Measurements from ENCODE around the gene METTL26.
A peak's percentile ranks its signal among the peaks of the same experiment; 100 is the strongest.

METTL26 gene

DNA sequence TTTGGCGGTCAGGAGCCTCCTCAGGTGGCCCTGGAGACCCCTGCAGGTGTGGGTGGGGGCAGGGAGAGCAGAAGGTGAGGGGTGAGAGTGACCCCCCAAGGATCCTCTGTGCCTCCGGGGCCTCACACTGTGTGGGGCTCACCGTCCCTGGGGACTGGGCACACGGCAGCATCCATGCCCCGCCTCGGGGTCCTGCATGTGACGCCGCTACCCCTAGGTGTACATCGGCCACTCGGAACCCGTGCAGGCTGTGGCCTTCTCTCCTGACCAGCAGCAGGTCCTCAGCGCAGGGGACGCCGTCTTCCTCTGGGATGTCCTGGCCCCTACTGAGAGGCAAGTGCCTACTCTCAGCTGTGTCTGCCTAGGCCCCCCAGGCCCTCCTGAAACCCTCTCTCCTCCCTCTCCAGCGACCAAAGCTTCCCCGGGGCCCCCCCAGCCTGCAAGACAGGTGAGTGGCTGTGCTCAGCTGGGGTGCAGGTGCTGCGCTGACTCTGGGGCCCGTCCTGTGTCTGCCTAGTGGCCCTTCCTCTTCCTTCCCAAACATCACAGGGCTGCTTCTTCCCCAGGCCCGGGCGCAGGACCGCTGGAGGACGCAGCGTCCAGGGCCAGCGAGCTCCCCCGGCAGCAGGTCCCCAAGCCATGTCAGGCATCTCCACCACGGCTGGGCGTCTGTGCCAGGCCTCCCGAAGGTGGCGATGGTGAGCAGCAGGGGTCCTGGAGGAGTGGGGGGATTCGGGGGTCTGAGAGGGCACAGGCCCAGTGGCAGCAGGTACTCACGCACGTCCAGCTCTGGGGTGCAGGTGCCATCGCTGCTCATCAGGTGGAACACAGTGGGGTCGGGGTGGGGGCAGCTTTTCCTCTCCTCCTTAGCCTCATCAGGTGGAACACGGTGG lies 22.8 kb upstream of the METTL26 start:
- DNase-seq = no peak

DNA sequence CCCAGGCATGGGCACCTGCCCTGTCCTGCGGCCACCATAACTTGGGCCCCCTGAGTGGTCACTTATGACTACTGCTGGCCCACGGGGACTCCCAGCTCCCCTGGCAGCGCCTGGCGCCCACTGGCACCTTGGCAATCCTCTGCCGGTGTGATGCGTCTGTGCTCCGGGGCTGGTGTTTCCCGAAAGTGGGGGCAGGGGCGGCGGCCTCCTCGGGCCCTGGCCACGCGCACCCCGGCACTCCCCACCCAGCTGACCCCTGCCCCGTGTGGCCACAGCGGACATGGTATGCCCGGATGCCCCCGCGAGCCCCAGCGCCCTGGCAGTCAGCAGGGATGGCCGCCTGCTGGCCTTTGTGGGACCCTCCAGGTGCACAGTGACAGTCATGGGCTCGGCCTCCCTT lies 21.4 kb upstream of the METTL26 start:
- DNase-seq = no peak

DNA sequence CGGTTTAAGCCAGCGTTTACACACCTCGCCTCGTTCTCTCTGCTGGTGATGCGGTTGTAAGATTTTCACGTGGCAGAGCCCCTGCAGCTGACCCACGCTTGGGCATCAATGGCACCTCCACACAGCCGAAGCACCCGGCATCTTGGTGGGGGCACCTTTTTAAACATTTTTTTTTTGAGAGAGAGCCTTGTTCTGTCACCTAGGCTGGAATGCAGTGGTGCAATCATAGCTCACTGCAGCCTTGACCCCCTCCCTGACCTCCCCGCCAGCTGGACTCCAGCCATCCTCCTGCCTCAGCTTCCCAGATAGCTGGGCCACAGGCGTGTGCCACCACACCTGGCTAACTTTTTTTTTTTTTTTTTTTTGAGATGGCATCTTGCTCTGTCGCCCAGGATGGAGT lies 17.9 kb upstream of the METTL26 start:
- no peak for DNase-seq

DNA sequence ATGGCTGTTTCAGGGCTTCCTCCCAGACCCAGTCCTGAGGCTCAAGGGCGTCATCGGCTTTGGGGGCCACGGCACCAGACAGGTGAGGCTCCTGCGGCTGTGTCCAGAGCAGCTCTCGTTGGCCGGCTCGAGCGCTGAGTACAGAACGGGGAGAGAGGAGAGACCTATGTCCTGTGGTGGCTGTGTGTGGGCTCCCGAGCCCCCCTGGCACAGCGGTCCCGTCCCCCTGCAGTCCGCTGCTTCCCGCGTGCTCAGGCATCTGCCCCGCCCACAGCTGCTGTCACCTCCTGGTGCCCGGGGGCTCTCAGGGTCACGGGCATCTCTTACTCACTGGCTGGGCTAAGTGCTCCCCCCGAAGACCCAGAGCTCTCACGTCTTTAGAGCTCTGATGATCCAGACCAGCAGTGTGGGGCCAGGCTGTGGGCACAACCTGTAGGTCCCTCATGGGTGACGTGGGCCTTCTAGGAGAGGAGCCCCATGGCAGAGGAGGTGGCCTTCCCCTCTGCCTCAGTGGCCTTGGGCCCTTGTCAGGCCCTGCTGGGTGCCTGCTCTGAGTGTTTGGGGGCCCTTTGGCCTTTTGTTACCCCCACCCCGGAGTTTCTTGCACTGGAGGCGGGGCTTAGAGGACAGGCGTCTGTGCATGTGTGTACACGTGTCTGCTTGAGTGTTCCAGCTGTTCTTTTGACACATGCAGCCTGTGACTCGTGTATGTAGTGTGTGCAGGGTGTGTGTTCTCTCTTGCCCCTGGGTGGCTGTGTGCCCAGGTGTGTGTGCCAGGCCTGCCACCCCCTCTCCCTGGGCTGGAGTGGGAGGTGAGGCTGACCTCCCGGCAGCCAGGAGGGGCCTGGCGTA lies 16.6 kb upstream of the METTL26 start:
- DNase-seq = no peak

DNA sequence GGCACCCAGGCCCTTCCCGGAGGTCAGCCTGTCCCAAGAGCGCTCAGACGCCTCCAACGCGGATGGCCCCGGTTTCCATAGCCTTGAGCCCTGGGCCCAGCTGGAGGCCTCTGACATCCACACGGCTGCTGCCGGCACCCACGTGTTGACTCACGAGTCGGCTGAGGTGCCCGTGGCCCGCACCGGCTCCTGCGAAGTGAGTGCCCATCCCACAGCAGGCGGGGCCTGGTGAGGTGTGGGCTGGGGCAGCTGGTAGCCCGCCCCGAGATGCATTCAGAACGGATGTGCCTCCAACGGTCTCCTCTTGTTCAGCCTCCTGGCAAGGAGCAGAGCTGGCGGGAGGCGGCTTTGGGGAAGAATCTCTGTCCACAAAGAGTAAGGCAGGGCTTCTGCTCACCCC lies 15.7 kb upstream of the METTL26 start:
- DNase-seq = no peak

DNA sequence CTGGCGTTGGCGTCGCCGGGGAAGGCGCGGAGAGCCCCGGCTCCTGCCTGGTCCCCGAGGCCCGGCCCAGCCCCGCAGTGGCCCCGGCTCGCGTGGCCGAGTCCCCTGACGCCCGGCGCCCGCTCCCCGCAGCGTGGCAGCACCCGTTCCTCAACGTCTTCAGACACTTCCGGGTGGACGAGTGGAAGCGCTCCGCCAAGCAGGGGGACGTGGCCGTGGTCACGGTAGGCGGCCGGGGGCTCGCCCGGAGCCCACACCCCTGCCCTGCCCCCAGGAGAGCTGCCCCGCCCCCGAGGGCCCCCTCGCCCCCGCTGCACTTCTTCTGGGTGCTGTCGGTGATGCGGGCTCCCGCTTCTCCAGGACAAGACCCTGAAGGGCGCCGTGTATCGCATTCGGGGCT lies 13.5 kb upstream of the METTL26 start:
- DNase-seq = no peak

DNA sequence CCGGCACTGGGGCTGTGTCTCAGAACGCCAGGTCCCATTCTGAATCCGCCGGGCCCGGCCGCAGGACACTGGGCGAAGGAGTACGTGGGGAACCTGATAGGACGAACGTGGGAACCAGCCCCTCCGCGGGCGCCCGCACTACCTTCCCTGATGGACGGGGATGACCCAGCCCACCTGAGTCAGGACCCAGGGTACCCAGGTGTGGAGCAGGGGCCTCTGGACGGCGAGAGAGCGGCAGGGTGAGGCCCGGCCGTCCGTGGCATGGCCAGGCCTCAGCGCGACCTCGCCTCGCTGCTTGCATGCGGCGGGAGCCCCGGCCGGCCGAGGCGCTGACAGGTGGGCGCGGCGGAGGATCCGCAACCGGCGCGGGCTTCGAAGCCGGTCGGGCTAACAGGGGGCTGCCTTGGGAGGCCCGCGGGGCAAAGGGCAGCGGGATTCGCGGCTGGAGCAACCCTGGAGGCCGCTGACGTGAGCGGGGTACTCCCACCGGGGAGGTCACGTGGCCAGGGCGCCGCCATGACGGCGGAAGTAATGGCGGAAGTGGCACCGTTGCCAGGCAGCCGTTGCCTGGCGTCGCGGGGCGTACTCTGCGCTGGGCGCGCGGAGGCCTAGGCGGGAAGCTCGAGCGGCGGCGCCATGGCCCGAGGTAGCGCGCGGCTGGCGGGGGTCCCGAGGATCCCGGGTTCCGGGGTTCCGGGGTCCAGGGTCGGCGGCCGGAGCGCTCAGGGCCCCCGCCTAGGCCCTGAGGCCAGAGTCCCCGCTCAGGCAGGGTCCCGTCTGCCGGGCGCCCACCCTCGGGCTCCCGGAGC lies 12.9 kb upstream of the METTL26 start, which contains the start of gene WDR90:
WDR90 (plus strand) TSS at position 585 of the 809 bp plus-strand sequence; CDS start at position 637, 52 bp downstream.
- peak; percentile 84 for DNase-seq

DNA sequence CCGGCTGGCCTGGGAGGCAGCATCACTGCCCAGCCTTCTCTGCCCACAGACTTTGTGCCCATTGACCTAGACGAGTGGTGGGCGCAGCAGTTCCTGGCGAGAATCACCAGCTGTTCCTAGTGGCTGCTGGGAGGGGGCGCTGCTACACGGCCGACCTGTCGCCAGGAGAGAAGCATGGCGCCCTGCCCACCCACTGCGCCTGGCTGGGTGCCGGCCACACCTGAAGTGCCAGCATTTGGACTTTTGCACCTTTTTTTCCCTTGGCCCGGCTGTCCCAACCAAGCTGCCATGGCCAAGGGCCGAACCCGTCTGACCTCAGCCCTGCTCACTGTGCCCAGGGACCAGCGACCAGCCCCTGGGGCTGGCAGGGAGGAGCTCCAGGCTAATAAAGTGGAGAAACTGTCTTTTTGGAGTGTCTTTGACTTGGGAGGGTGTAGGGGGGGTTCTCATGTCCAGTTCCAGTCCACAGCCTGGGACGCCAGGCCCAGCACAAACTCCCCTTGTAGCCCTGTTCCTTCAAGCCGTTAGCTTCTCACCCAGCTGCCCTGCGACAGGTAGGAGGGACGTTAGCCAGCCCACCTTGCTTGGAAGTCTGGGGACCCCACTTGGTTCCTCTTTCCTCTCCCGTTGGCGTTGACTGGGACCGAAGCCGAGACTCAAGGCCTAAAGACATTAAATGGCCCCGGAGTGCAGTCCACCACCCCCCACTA lies 12.1 kb upstream of the METTL26 start:
- DNase-seq = peak; percentile 67

DNA sequence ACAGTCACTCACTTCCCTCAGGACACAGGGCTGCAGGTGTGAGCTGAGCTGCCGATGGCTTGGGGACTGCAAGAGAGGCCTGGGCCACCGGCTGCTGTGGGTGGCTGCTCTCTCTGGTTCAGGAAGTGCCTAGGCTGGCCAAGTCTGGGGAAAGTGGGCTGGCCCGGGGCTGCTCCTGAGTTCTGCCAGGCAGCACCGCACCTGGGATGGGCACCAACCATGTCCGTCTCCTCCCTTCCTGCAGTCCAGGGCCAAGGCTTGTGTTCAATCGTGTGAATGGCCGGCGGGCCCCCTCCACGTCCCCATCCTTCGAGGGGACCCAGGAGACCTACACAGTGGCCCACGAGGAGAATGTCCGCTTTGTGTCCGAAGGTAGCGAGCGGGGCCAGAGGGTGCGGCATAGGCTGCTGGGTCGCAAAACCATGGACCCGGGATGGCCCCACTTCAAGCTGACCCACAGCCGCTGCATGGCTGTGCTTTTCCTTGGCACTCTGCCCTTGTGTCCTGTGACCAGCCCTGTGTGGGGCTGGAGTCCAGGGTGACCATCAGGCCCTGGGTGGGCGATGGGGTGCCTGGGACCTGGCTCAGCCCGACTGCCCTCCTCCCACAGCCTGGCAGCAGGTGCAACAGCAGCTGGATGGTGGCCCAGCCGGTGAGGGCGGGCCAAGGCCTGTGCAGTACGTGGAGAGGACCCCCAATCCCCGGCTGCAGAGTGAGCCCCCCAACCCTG lies 11.2 kb upstream of the METTL26 start:
- DNase-seq = no peak

DNA sequence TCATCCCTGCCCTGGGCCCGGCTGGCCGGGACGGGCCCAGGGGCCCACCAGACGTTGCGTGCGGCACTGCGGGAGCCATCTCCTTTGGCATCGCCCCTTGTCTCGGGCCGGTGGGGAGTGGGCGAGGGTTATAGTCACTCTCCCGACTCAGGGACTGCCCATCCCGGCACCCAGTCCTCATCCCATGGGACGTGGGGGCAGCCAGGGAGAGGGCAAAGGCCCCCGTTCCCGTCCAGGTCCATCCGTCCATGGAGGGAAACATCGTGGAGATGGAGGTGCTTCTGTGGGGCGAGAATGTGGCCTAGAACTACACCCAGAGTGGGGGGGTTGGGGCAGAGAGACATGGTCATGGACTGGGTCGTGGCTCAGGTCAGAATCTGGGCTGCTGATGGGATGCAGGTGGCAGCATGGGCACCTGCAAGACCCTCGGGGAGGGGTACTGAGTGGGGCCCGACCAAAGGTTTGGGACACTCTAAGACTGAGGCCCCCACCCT lies 10.6 kb upstream of the METTL26 start:
- DNase-seq = no peak

DNA sequence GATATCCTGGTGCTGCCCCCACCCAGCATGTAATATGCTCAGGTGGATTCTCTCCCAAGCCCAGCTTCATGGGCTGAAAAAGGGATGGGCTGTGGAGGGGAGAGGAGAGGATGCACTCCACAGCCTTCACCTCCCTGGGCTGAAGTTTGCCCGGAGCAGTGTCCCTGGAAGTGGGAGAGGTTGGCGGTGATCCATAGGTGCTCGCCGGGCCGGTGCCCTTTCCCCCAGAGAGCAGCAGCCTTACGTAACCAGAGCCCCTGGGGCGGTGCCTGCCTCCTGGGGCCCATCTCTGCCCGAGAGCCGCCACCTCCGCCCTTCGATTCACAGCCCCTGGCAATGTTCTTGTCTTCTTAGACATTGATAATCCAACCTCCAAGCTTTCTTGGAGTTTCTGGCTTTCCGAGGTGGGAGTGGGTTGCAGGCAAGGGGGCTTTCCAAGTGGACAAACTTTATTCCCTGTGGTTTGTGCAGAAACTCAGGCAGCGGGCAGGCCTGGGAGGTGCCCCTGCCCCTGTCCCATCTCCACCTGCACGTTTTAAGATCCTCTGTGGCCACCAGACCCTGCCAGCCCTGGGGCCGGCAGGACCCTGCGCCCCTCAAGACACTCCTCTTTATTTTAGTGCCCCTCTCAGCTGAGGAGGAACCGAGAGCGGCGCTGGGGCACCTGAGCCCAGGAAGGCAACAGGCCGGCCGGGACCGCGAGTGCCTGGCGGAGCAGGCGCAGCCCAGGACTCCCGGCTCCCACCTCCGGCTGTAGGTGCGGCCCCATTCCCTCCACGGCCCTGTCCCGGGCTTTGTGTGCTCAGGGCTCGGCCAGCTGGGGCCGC lies 10.0 kb upstream of the METTL26 start:
- no peak for DNase-seq

DNA sequence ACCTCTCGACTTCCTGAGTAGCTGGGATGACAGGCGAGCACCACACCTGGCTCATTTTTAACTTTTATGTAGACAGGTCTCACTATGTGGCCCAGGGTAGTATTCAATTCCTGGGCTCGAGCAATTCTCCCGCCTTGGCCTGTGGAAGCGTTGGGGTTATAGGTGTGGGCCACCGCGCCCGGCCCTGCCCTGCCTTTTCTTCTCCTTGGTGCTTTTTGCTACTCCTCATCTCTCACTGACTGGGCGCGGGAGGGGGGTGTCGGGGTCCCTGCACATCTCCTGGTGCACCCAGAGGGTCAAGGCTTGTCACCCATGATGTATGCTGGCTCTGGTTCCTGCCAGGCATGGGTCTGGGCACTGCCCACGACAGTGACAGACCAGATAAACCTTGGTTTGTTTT lies 8.5 kb upstream of the METTL26 start:
- DNase-seq = no peak

DNA sequence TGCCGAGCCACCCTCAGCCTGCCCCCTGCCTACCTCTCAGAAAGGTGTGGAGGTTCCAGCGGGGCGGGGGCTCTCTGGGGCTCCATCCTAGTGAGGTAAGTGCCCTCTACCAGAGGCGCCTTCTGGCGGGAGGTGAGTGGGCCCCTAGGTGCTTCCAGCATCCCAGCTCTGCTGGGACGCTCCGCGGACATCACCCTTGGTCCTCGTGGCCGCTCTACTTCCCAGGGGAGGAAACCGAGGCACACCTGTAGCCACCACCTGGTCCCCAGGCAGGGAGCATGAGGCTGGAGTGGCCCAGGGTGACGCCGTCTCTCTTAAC lies 6.9 kb upstream of the METTL26 start:
- no peak for DNase-seq

DNA sequence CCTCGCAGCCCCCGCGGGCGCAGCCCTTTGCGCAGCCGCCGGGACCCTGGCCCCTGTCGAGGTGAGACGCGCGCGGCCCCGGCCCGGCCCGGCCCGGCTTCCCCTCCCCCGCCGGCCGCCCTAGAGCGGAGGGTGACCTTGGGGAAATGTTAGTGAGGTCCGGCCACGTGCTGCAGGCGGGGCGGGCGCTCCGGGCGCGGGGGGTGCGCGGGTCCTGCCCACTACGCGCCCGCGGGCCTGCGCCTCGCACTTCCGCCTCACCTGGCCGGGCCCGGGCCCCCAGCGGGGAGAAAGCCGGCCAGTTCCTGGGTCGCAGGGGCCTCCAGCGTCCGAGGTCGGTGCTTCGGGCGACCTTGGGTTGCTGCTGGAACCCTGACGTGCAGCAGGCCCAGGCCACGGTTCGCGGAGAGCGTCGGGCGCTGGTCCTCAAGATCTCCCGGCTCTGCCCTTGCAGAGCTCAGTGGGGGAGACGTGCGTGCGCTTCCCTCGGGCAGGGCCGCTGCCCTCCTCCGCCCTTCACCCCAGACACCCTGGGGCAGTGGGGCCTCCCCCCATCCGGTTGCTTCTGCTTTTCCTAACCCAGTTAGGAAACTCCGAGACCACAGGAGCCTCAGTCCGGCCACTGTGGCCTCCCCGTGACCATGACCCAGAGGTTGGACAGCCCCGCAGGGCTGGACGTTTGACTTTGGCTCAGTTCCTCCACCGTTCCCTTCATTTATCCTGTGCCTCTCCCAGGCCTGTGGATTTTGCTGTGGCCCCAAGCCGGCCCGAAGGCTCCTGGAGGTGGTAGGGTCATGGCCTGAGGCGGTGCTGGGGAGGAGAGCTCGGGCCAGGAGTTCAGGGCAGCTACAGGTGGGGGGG lies 6.3 kb upstream of the METTL26 start:
- DNase-seq = no peak

DNA sequence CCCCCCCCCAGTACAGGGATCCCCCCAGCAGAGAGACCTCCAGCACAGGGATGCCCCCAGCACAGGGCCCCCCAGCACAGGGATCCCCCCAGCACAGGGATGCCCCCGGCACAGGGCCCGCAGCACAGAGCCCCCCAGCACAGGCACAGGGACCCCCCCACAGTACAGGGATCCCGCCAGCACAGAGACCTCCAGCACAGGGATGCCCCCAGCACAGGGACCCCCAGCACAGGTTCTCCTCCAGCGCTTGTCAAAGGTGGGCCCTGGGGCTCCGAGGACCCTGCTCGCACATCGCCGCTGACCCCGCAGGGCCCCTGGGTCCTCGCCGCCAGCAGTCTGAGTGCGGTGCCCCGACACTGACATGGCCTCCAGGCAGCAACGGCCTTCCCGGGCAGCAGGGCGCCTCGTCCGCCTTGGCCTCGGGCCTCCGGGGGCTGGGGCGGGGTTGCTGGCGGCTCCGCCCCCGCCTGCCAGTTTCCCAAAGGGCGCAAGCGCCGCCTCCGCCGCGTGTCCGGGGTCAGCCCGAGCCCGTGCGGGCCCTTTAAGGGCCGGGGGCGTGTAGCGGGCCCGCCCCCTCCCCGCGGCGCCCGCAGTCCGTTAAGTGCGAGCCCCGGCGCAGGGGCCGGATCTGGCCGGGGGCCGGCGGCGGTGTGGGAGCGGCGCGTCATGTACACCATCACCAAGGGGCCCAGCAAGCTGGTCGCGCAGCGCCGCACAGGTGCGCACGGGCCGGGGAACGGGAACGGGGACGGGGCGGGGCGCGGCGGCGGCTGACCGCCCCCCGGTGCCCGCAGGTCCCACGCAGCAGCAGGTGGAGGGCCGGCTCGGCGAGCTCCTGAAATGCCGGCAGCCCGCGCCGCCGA lies 5.5 kb upstream of the METTL26 start, which contains the start of gene MCRIP2:
MCRIP2 (plus strand) TSS at position 503 of the 863 bp plus-strand sequence; CDS start at position 667, 164 bp downstream.
- DNase-seq = peak; percentile 42

DNA sequence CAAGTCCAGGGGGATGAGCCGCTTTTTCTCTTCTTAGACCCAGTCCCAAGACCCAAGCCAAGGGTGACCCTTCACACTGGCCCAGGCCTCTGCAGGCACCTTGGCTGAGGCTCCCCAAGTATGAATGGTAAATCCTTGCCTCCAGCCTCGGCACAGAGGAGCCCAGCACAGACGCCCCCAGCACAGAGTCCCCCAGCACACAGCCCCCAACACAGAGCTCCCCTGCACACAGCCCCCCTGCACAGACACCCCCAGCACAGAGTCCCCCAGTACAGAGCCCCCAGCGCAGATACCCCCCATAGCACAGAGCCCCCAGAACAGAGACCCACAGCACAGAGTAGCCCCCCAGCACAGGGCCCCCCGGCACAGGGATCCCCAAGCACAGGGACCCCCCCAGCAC lies 4.5 kb upstream of the METTL26 start:
- no peak for DNase-seq

DNA sequence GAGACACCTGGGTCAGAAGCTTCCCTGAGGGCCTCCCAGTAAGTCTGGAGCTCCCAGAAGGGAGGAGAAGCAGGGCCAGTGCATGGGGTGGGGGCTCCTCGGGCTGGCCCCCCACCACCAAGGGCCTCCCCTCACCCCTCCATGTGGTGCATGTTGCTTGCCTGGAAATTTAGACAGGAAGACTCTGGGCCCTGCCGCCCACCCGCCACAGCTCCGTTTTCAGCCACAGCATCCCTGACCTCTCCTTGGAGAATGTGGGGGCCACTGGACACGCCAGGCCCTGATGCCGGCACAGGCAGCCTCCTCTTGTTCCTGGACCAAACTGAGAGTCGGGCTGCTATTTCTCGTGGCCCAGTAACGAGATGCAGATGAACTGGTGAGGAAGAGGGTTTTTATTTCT lies 2.7 kb upstream of the METTL26 start:
- DNase-seq = no peak

DNA sequence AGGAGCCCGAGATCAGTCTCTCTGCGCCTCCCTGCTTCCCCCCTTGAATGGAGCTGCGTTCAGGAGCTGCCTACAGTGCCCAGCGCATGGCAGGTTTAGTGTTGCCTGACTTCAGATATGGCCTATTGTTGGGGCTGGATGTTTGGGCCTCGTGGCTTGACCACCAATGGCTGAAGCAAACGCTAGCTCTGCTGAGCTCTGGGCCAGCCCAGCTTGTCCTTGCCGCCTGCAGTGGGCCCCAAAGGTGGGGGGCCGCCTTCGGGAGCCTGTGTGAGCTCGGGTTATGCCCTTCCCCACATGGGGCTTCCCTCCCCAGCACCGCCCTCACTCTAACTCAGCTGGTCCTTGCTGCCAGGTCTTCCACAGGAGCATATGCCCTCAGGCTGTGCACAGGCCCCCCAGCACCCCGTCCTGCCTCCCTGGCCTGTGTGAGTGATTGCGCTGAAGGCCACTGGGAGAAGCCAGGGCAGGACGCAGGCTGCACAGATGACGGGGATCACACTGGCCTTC lies 2.0 kb upstream of the METTL26 start:
- no peak for DNase-seq

All from KG1 (cell line).